ENCODE results near the gene ANKZF1.

ANKZF1 gene

GRCh38 chr2:219268294-219268693, 38.7 kb downstream of the ANKZF1 start:
- Mint-ChIP-seq H3K27ac (no peak overlapping the region), H3K27me3 (peaks cover 18% of the 10 kb centered on the region), H3K4me1 (ENCODE audit: low read depth) (no peaks in the 10 kb centered on the region), H3K36me3 (ENCODE audit: low read depth) (no peaks in the 10 kb centered on the region), H3K9me3 (no peaks in the 10 kb centered on the region), H3K4me3 (no peak overlapping the region)
- intact Hi-C loops (cut with micrococcal nuclease), result no loop called here

- Mint-ChIP-seq H3K36me3 (ENCODE audit: low read depth) (no peaks in the 10 kb centered on the region), H3K4me1 (ENCODE audit: low read depth) (no peaks in the 10 kb centered on the region), H3K27ac (no peak overlapping the region), H3K4me3 (no peak overlapping the region), H3K9me3 (no peaks in the 10 kb centered on the region), H3K27me3 (peaks cover 18% of the 10 kb centered on the region)
- intact Hi-C loops (cut with micrococcal nuclease), result no loop called here
Observed at GRCh38 chr2:219269362-219270054, 39.9 kb downstream of the ANKZF1 start.

GRCh38 chr2:219270055-219270372, 40.4 kb downstream of the ANKZF1 start:
- intact Hi-C loops (cut with micrococcal nuclease), result no loop called here
- Mint-ChIP-seq H3K27me3 (peaks cover 17% of the 10 kb centered on the region), H3K27ac (no peak overlapping the region), H3K4me1 (ENCODE audit: low read depth) (no peaks in the 10 kb centered on the region), H3K9me3 (no peaks in the 10 kb centered on the region), H3K36me3 (ENCODE audit: low read depth) (no peaks in the 10 kb centered on the region), H3K4me3 (no peak overlapping the region)

GRCh38 chr2:219271021-219271420, 41.4 kb downstream of the ANKZF1 start:
- H3K36me3 Mint-ChIP-seq (ENCODE audit: low read depth), result no peaks in the 10 kb centered on the region
- peaks cover 17% of the 10 kb centered on the region for H3K27me3 Mint-ChIP-seq
- no peaks in the 10 kb centered on the region for H3K4me1 Mint-ChIP-seq (ENCODE audit: low read depth)
- intact Hi-C loops (cut with micrococcal nuclease), result no loop called here
- no peak overlapping the region for H3K4me3 Mint-ChIP-seq
- no peaks in the 10 kb centered on the region for H3K9me3 Mint-ChIP-seq
- H3K27ac Mint-ChIP-seq, result no peak overlapping the region

DNA sequence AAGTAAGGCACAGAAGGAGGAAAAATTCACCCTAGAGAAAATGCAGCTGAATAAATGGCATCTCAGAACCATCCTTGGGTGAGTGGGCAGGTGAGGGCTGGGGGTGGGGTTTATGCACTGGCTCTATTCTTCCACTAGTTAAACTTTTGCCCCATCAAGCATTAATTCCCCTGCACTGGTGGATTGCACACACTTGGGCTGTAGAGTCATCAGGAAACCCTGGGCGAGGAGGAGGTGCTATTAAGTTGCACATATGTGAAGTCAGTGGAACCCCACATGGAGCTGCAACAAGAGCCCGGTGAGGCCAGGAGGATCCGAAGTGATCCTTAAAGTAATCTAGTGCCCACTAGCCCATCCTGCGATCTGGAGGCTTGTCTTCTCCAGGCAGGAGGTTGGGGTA, 42.8 kb downstream of the ANKZF1 start:
- Mint-ChIP-seq H3K9me3 (no peaks in the 10 kb centered on the region), H3K27me3 (peaks cover 19% of the 10 kb centered on the region), H3K27ac (no peak overlapping the region), H3K4me1 (ENCODE audit: low read depth) (peaks cover under 1% of the 10 kb centered on the region), H3K4me3 (no peak overlapping the region), H3K36me3 (ENCODE audit: low read depth) (no peaks in the 10 kb centered on the region)
- intact Hi-C loops (cut with micrococcal nuclease), result no loop called here

DNA sequence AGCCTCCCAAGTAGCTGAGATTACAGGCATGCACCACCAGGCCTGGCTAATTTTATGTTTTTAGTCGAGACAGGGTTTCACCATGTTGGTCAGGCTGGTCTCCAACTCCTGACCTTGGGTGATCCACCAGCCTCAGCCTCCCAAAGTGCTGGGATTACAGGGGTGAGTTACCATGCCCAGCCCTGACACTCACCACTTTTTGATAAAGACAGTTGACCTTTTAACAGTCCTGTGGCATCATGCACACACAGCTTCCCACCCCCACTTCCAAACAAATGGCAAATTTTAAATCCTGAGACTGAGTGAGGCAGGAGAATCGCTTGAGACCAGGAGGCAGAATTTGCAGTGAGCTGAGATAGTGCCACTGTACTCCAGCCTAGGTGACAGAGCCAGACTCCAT, 43.4 kb downstream of the ANKZF1 start:
- no peaks in the 10 kb centered on the region for H3K36me3 Mint-ChIP-seq (ENCODE audit: low read depth)
- peaks cover 7% of the 10 kb centered on the region for H3K4me1 Mint-ChIP-seq (ENCODE audit: low read depth)
- intact Hi-C loops (cut with micrococcal nuclease), result no loop called here
- H3K9me3 Mint-ChIP-seq, result no peaks in the 10 kb centered on the region
- H3K27me3 Mint-ChIP-seq, result peaks cover 21% of the 10 kb centered on the region
- no peak overlapping the region for H3K4me3 Mint-ChIP-seq
- H3K27ac Mint-ChIP-seq, result no peak overlapping the region

DNA sequence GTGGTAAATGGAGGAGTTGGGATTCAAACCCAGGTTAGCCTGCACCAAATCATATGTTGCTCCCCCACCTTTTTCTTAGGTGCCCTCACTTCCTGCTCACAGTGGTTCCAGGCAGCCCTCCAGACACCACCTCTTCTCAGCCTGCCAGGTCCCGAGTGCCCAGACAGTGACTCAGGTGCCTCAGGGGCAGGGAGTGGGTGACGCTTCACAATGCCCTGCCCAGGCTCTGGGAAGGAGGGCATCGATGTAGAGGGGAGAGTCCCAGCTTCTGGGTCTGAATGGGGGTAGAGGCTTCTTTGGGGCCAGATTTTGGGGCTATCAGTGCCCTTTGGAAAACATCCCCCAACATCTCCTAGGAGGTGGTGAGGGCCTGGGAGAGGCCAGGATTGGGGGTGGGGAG, 44.3 kb downstream of the ANKZF1 start:
- H3K27ac Mint-ChIP-seq, result no peak overlapping the region
- peaks cover 21% of the 10 kb centered on the region for H3K27me3 Mint-ChIP-seq
- H3K36me3 Mint-ChIP-seq (ENCODE audit: low read depth), result no peaks in the 10 kb centered on the region
- H3K9me3 Mint-ChIP-seq, result no peaks in the 10 kb centered on the region
- peaks cover 17% of the 10 kb centered on the region for H3K4me1 Mint-ChIP-seq (ENCODE audit: low read depth)
- intact Hi-C loops (cut with micrococcal nuclease), result no loop called here
- no peak overlapping the region for H3K4me3 Mint-ChIP-seq

DNA sequence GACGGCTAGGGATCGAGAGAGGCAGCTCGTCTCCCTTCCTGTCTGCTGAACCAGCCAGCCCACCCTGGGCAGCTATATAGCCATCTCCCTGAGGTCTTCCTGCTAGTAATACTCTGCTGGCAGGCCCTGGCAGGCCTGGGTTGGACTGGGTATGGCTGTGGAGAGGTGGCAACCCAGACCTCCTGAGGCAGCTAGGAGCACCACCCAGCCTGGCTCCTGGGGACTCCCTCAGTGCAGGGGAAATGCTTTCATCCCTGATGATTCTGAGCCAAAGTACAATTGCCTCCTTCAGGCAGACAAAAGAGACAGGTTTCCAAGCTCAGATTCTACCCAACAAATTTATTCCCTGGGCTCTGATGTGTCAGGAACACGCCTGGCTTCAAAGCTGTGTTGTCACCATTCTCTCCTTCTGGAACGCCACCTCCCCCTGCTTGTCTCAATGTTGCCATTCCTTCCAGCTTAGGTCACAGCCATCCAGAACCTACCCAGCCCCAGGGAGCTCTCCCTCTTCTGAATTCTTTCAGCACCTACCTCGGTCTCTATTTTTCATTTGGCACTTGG, 44.8 kb downstream of the ANKZF1 start:
- intact Hi-C loops (cut with micrococcal nuclease), result no loop called here
- Mint-ChIP-seq H3K27me3 (peaks cover 21% of the 10 kb centered on the region), H3K9me3 (no peaks in the 10 kb centered on the region), H3K4me1 (ENCODE audit: low read depth) (peaks cover 17% of the 10 kb centered on the region), H3K4me3 (no peak overlapping the region), H3K27ac (no peak overlapping the region), H3K36me3 (ENCODE audit: low read depth) (no peaks in the 10 kb centered on the region)

- H3K27ac Mint-ChIP-seq, result peak overlapping the region; percentile 89
- no peaks in the 10 kb centered on the region for H3K9me3 Mint-ChIP-seq
- H3K4me1 Mint-ChIP-seq (ENCODE audit: low read depth), result peaks cover 46% of the 10 kb centered on the region
- H3K4me3 Mint-ChIP-seq, result peak overlapping the region; percentile 54
- intact Hi-C loops (cut with micrococcal nuclease), result loop anchor here (1.0 to 5.0 kb wide), 2 partner anchors 17 to 109 kb away; partner anchors contain the start of gene DNPEP
- H3K27me3 Mint-ChIP-seq, result peaks cover 5% of the 10 kb centered on the region
- peaks cover 35% of the 10 kb centered on the region for H3K36me3 Mint-ChIP-seq (ENCODE audit: low read depth)
Observed at GRCh38 chr2:219277703-219278654, 48.4 kb downstream of the ANKZF1 start.

DNA sequence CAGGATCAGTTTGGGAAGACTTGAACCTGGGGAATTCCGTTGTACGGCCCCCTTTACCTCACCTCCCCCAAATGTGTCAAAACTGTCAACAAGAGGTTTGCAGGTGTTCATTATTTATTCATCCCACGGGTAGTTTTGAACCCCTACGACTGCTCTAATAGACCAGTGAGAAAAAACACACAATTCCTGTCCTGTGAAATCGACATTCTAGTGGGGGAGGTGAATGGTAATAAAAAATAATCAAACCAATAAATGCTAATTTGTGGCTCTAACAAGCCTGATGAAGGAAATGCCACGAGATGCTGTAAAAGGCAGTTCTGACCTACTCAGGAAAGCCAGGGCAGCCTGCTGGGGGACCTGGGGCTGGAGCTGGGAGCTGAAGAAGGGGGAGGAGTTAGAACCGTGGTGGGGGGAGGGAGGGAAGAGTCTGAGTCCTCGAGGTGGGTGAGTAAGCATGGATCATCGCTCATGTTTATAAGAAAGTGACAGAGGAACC, 49.1 kb downstream of the ANKZF1 start:
- peaks cover 42% of the 10 kb centered on the region for H3K36me3 Mint-ChIP-seq (ENCODE audit: low read depth)
- peaks cover 5% of the 10 kb centered on the region for H3K27me3 Mint-ChIP-seq
- H3K9me3 Mint-ChIP-seq, result no peaks in the 10 kb centered on the region
- H3K4me3 Mint-ChIP-seq, result peak overlapping the region; percentile 86
- intact Hi-C loops (cut with micrococcal nuclease), result loop anchor here (1.0 to 5.0 kb wide), 3 partner anchors 101 to 118 kb away; partner anchors contain the start of genes DNPEP and NHEJ1
- H3K4me1 Mint-ChIP-seq (ENCODE audit: low read depth), result peaks cover 50% of the 10 kb centered on the region
- H3K27ac Mint-ChIP-seq, result peak overlapping the region; percentile 89

GRCh38 chr2:219279151-219279915, 49.7 kb downstream of the ANKZF1 start, which contains the start of gene DNAJB2:
Gene DNAJB2 (plus strand): TSS chr2:219279366. CDS start chr2:219279834, 468 bp downstream.
- peak within 1 kb of the TSS; percentile 86 for H3K4me3 Mint-ChIP-seq
- H3K36me3 Mint-ChIP-seq (ENCODE audit: low read depth), result peaks cover 49% of the 10 kb centered on the region
- H3K9me3 Mint-ChIP-seq, result no peaks in the 10 kb centered on the region
- H3K27me3 Mint-ChIP-seq, result peaks cover 5% of the 10 kb centered on the region
- intact Hi-C loops (cut with micrococcal nuclease), result loop anchor here (1.0 to 5.0 kb wide), 3 partner anchors 102 to 119 kb away; partner anchors contain the start of genes DNPEP and NHEJ1
- peak within 1 kb of the TSS; percentile 89 for H3K27ac Mint-ChIP-seq
- H3K4me1 Mint-ChIP-seq (ENCODE audit: low read depth), result peaks cover 50% of the 10 kb centered on the region

DNA sequence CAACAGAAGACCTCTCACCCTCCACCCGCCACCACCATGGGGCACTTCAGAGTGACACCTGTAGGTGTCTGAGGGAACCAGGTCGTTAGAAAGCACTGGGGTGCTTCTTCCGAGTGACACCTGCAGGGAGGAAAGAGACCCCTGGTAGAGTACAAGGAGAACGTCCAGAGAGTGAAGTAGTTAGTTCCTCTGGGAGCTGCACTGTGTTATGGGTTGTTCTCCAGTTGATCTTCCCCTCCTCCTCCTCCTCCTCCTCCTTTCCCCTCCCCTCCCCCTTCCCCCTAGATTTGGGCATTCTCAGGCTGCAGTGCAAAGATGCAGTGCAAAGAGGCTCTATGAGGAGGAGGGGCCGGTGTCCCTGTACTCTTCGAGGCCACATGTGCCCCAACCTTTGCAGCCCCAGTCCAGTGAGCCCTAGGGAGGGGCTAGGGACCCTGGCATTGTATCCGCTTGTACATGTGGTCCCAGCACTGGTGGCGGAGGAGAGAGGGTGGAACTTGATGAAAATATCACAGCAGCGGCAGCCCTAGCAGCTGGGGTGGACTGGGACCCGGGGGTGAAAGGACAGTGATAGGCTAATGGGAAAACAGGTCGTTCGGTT, 50.4 kb downstream of the ANKZF1 start:
- Mint-ChIP-seq H3K9me3 (no peaks in the 10 kb centered on the region), H3K36me3 (ENCODE audit: low read depth) (peaks cover 55% of the 10 kb centered on the region), H3K4me1 (ENCODE audit: low read depth) (peaks cover 50% of the 10 kb centered on the region), H3K27ac (peak overlapping the region; percentile 89), H3K4me3 (peak overlapping the region; percentile 86), H3K27me3 (peaks cover 5% of the 10 kb centered on the region)
- intact Hi-C loops (cut with micrococcal nuclease), result loop anchor here (1.0 to 5.0 kb wide), 3 partner anchors 103 to 120 kb away; partner anchors contain the start of genes DNPEP and NHEJ1

DNA sequence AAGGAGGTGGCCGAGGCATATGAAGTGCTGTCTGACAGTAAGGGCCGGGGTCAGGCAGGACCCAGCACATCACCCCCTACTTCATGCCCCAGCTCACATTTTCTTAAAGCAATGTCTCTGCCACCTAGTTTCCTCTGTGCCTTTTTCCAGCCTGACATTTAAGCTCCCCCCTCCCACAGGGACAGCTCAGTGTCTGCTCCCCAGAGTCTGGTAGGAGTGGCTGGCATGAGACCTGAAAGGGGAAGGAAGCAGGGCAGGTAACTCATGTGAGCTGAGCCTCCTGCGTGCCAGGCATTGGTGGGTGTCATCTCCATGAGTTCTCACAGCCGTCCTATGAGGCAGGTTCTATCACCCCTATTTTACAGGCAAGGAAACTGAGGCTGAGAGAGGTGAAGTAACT, 51.0 kb downstream of the ANKZF1 start:
- H3K36me3 Mint-ChIP-seq (ENCODE audit: low read depth), result peaks cover 62% of the 10 kb centered on the region
- no peaks in the 10 kb centered on the region for H3K9me3 Mint-ChIP-seq
- H3K4me3 Mint-ChIP-seq, result no peak overlapping the region
- peaks cover 5% of the 10 kb centered on the region for H3K27me3 Mint-ChIP-seq
- peaks cover 55% of the 10 kb centered on the region for H3K4me1 Mint-ChIP-seq (ENCODE audit: low read depth)
- intact Hi-C loops (cut with micrococcal nuclease), result no loop called here
- peak overlapping the region; percentile 89 for H3K27ac Mint-ChIP-seq
